Measurements from ENCODE around the gene PARD3. TPM values are rescaled to one million over a fixed set of nuclear protein-coding genes. Genes with fewer than 3 reads are reported as not detected.

The PARD3 gene
- total and polyA plus RNA-seq, 10 of the 15 experiments (the other 5 are each of a cell fraction or from before 2014, with no cell fraction given), result 2.6 to 43.1 (median 13.9) TPM

- WGBS (ENCODE audit: insufficient coverage, insufficient replicate concordance, low lambda C conversion rate, missing lambda C conversion rate), result 0% methylated on average over 1 of the region's 1 CpG
- no TSS peak for BruUV-seq (replicated peaks)
- no peaks in the 10 kb centered on the region for H4K20me1 ChIP-seq (ENCODE audit: control insufficient read depth, insufficient read depth)
- in situ Hi-C loops (cut with MboI), result no loop called here
- no peaks in the 10 kb centered on the region; the same call in 1 of the 2 replicates for H3K4me1 ChIP-seq (ENCODE audit: control insufficient read depth, insufficient read depth, low read length)
- ChIA-PET RAD21 (ENCODE audit: unreplicated experiment) (no interaction called here), CTCF (no interaction called here), POLR2A (interaction anchor here (0.6 kb wide), 2 partner anchors 10 to 12 kb away, joined by 3 to 4 read pairs; no protein-coding TSS in a partner anchor), SMC1A (ENCODE audit: uncharacterized antibody, unreplicated experiment) (no interaction called here)
- no peak for ATAC-seq
- DNase-seq (ENCODE audit: low read depth, low spot score), result no peak
- H3K36me3 ChIP-seq (ENCODE audit: control insufficient read depth in 2 of 2, insufficient read depth in 2 of 2, low read length in 1 of 2), result no peaks in the 10 kb centered on the region
- no peak overlapping the region for H3K4me3 ChIP-seq
- no peaks in the 10 kb centered on the region for H3K9me3 ChIP-seq (replicated peaks; ENCODE audit: control insufficient read depth, insufficient read depth, low read length)
- no peak for FAIRE-seq
- no peak overlapping the region for H3K9ac ChIP-seq (ENCODE audit: control insufficient read depth, insufficient read depth, low read length)
- H3K27ac ChIP-seq (ENCODE audit: control insufficient read depth, insufficient read depth), result no peak overlapping the region
- no peak for TF ChIP-seq USF1 (IDR thresholded peaks at IDR 0.05; ENCODE audit: borderline replicate concordance, extremely low read length, insufficient read depth, low read depth, low read length)
- intact Hi-C loops (cut with micrococcal nuclease; ENCODE audit: unreplicated experiment), result loop anchor here (10.0 kb wide), 1 partner anchor 64 kb away; no protein-coding TSS in a partner anchor
- no peaks in the 10 kb centered on the region for H3K79me2 ChIP-seq (ENCODE audit: control insufficient read depth, insufficient read depth, low read length)
- no peak overlapping the region for H3K4me2 ChIP-seq (ENCODE audit: control insufficient read depth, insufficient read depth)
- H2AFZ ChIP-seq (ENCODE audit: control insufficient read depth, low read depth, low read length), result no peak overlapping the region
- no peaks in the 10 kb centered on the region for H3K27me3 ChIP-seq (replicated peaks in 1 of 2; ENCODE audit: control insufficient read depth in 2 of 2, insufficient read depth in 2 of 2, low read length in 1 of 2)
Observed at GRCh38 chr10:34420795-34421194, 394.3 kb downstream of the PARD3 start.

GRCh38 chr10:34420273-34420672 is 394.8 kb downstream of the PARD3 start:
- BruUV-seq (replicated peaks), result no TSS peak
- no peak for ATAC-seq
- H3K27ac ChIP-seq (ENCODE audit: control insufficient read depth, insufficient read depth), result no peak overlapping the region
- TF ChIP-seq RBBP5 (conservative IDR thresholded peaks at IDR 0.05) (no peak), NRF1 (conservative IDR thresholded peaks at IDR 0.05; ENCODE audit: low read depth, low read length) (no peak), STAT3 (IDR thresholded peaks at IDR 0.05; ENCODE audit: low read depth, low read length) (no peak), KLF5 (IDR thresholded peaks at IDR 0.05; ENCODE audit: partially characterized antibody) (no peak), MAX (IDR thresholded peaks at IDR 0.05; ENCODE audit: low read depth, low read length) (no peak), PRDM15 (CRISPR knock-in tag; IDR thresholded peaks at IDR 0.05) (no peak), GATAD2B (conservative IDR thresholded peaks at IDR 0.05; ENCODE audit: low read depth) (no peak), MEF2B (IDR thresholded peaks at IDR 0.05; ENCODE audit: partially characterized antibody, poor library complexity, severe bottlenecking) (no peak)

More at GRCh38 chr10:34420273-34420672, 394.8 kb downstream of the PARD3 start:
- ChIA-PET RAD21 (ENCODE audit: unreplicated experiment) (interaction anchor here (1.1 kb wide), 1 partner anchor 25 kb away, joined by 3 read pairs; no protein-coding TSS in a partner anchor), CTCF (no interaction called here), POLR2A (interaction anchor here (0.6 to 1.0 kb wide), 3 partner anchors 11 to 17 kb away, joined by 3 to 4 read pairs (median 3); no protein-coding TSS in a partner anchor), SMC1A (ENCODE audit: uncharacterized antibody, unreplicated experiment) (no interaction called here)
- Histone ChIP-seq H3K9ac (ENCODE audit: control insufficient read depth, insufficient read depth, low read length) (no peak overlapping the region), H3K4me3 (no peak overlapping the region), H3K4me2 (ENCODE audit: control insufficient read depth, insufficient read depth) (no peak overlapping the region), H3K9me3 (replicated peaks; ENCODE audit: control insufficient read depth, insufficient read depth, low read length) (no peaks in the 10 kb centered on the region), H3K79me2 (ENCODE audit: control insufficient read depth, insufficient read depth, low read length) (no peaks in the 10 kb centered on the region), H4K20me1 (ENCODE audit: control insufficient read depth, insufficient read depth) (no peaks in the 10 kb centered on the region), H2AFZ (ENCODE audit: control insufficient read depth, low read depth, low read length) (no peak overlapping the region), H3K27me3 (replicated peaks in 1 of 2; ENCODE audit: control insufficient read depth in 2 of 2, insufficient read depth in 2 of 2, low read length in 1 of 2) (no peaks in the 10 kb centered on the region), H3K4me1 (ENCODE audit: control insufficient read depth, insufficient read depth, low read length) (no peaks in the 10 kb centered on the region; the same call in 1 of the 2 replicates), H3K36me3 (ENCODE audit: control insufficient read depth in 2 of 2, insufficient read depth in 2 of 2, low read length in 1 of 2) (no peaks in the 10 kb centered on the region)
- intact Hi-C loops (cut with micrococcal nuclease; ENCODE audit: unreplicated experiment), result loop anchor here (10.0 kb wide), 1 partner anchor 65 kb away; no protein-coding TSS in a partner anchor
- FAIRE-seq, result no peak
- WGBS (ENCODE audit: insufficient coverage, insufficient replicate concordance, low lambda C conversion rate, missing lambda C conversion rate), result 50% methylated on average over 3 of the region's 3 CpGs
- in situ Hi-C loops (cut with MboI), result no loop called here
- no peak for DNase-seq (ENCODE audit: low read depth, low spot score)

Measured in GM12878 (cell line).